IMR-90 (cell line): ENCODE measurements around the gene TLX1. TPM values are rescaled to one million over a fixed set of nuclear protein-coding genes. Genes with fewer than 3 reads are reported as not detected.

Source experiments
- ATAC-seq: fragments of 200-7000 bp; cut with Tn5 transposase; 2 replicates; pipeline ENCODE4 v1.9.1; 2020; ENCODE audit warnings: low read depth, mild to moderate bottlenecking, moderate library complexity
- BruUV-seq: library from RNA; stranded (reverse); fragments of 400-500 nt; replicated peaks from 2 replicates; lab custom pipeline; 2021; lab: Mats Ljungman, UMichigan
- CTCF ChIA-PET: fragments of 300-600 bp; formaldehyde crosslinking; extraction: SDS; loops from one replicate; lab custom pipeline; 2021; ENCODE audit warnings: antibody characterized with exemption; lab: Yijun Ruan, JAX
- POLR2A ChIA-PET: fragments of 300-600 bp; sonication (Branson Sonifier 250); formaldehyde crosslinking; loops from one replicate; lab custom pipeline; 2022; ENCODE audit warnings: antibody characterized with exemption; ENCODE audit not compliant: unreplicated experiment; lab: Charles Lee
- DNase-seq: peaks from one replicate; pipeline ENCODE4 v3.0.0; 2013
- H2AFZ ChIP-seq: replicated peaks from 2 replicates; pipeline ENCODE3; 2013; ENCODE audit warnings: low read length, mild to moderate bottlenecking; ENCODE audit not compliant: poor library complexity
- H2AK5ac ChIP-seq: 2 replicates; pipeline ENCODE4 v1.6.1; 2013; ENCODE audit warnings: low read depth, low read length, inconsistent platforms
- H2AK9ac ChIP-seq: replicated peaks from 2 replicates; pipeline ENCODE3; 2013; ENCODE audit warnings: mild to moderate bottlenecking, low read depth, low read length, moderate library complexity; ENCODE audit not compliant: poor library complexity
- H2BK120ac ChIP-seq: 2 replicates; pipeline ENCODE4 v1.6.1; 2013; ENCODE audit warnings: low read depth, low read length, inconsistent platforms
- H2BK15ac ChIP-seq: 3 replicates; pipeline ENCODE4 v1.6.1; 2013; ENCODE audit warnings: low read depth, low read length, inconsistent platforms
- H2BK20ac ChIP-seq: 2 replicates; pipeline ENCODE4 v1.6.1; 2013; ENCODE audit warnings: low read depth, mild to moderate bottlenecking, inconsistent platforms, low read length, moderate library complexity
- H2BK5ac ChIP-seq: 2 replicates; pipeline ENCODE4 v1.6.1; 2013; ENCODE audit warnings: mild to moderate bottlenecking, low read depth, low read length, inconsistent platforms; ENCODE audit not compliant: poor library complexity, severe bottlenecking
- H3K14ac ChIP-seq: replicated peaks from 2 replicates; pipeline ENCODE4 v1.6.1; 2013; ENCODE audit warnings: low read depth, low read length, inconsistent platforms
- H3K18ac ChIP-seq: 2 replicates; pipeline ENCODE4 v1.6.1; 2013; ENCODE audit warnings: low read depth, low read length, control low read depth
- H3K23ac ChIP-seq: 2 replicates; pipeline ENCODE4 v1.6.1; 2013; ENCODE audit warnings: low read depth, low read length, inconsistent platforms
- H3K27ac ChIP-seq: 2 replicates; pipeline ENCODE4 v1.5.1; 2013; ENCODE audit warnings: mild to moderate bottlenecking, control low read depth, low read length; ENCODE audit not compliant: insufficient read depth
- H3K27me3 ChIP-seq: 2 replicates; pipeline ENCODE4 v1.6.1; 2013; ENCODE audit warnings: low read length; ENCODE audit not compliant: control insufficient read depth, insufficient read depth
- H3K36me3 ChIP-seq: 2 replicates; pipeline ENCODE4 v1.6.1; 2013; ENCODE audit warnings: low read length, mixed read lengths; ENCODE audit not compliant: control insufficient read depth, insufficient read depth
- H3K4ac ChIP-seq: 2 replicates; pipeline ENCODE4 v1.6.1; 2013; ENCODE audit warnings: low read depth, low read length, inconsistent platforms
- H3K4me1 ChIP-seq: 2 replicates; pipeline ENCODE4 v1.6.1; 2013; ENCODE audit warnings: low read length, mixed read lengths; ENCODE audit not compliant: control insufficient read depth, insufficient read depth
- H3K4me2 ChIP-seq: 2 replicates; pipeline ENCODE4 v1.6.1; 2013; ENCODE audit warnings: low read depth, mild to moderate bottlenecking, control low read depth, low read length, moderate library complexity
- H3K4me3 ChIP-seq: 2 replicates; pipeline ENCODE4 v1.5.1; 2013; ENCODE audit warnings: low read depth, mild to moderate bottlenecking, control low read depth, low read length, moderate library complexity; ENCODE audit not compliant: insufficient read depth
- H3K56ac ChIP-seq: 2 replicates; pipeline ENCODE4 v1.6.1; 2013; ENCODE audit warnings: low read length, inconsistent platforms; ENCODE audit not compliant: insufficient read depth; ENCODE audit errors: extremely low read depth
- H3K79me1 ChIP-seq, 2 experiments: 2 replicates each; pipeline ENCODE4 v1.6.1; 2013; ENCODE audit warnings: low read length in 2 of 2, inconsistent platforms in 1 of 2, low read depth in 1 of 2
- H3K9ac ChIP-seq: 2 replicates; pipeline ENCODE4 v1.6.1; 2013; ENCODE audit warnings: low read depth, low read length, control low read depth
- H3K9me1 ChIP-seq: 2 replicates; pipeline ENCODE4 v1.6.1; 2013; ENCODE audit warnings: low read length, inconsistent platforms; ENCODE audit not compliant: insufficient read depth
- H3K9me3 ChIP-seq: 2 replicates; pipeline ENCODE4 v1.6.1; 2013; ENCODE audit warnings: low read length; ENCODE audit not compliant: control insufficient read depth, insufficient read depth
- H4K20me1 ChIP-seq: 2 replicates; pipeline ENCODE4 v1.6.1; 2013; ENCODE audit warnings: low read length, inconsistent platforms; ENCODE audit not compliant: insufficient read depth
- H4K5ac ChIP-seq: 2 replicates; pipeline ENCODE4 v1.6.1; 2013; ENCODE audit warnings: mild to moderate bottlenecking, low read depth, low read length, control low read depth
- H4K8ac ChIP-seq, 2 experiments: 2 replicates each; pipeline ENCODE4 v1.6.1; 2013; ENCODE audit warnings: low read depth in 2 of 2, low read length in 2 of 2, control low read depth in 1 of 2, inconsistent platforms in 1 of 2
- H4K91ac ChIP-seq: 2 replicates; pipeline ENCODE4 v1.6.1; 2013; ENCODE audit warnings: low read depth, low read length, inconsistent platforms; ENCODE audit not compliant: insufficient read depth
- BHLHE40 ChIP-seq: fragments of 150-350 bp; IDR thresholded peaks from 2 replicates; pipeline ENCODE4 v1.6.1; 2016; ENCODE audit warnings: mild to moderate bottlenecking, low read depth, low read length
- CEBPB ChIP-seq: IDR thresholded peaks from 2 replicates; pipeline ENCODE4 v1.6.1; 2012; ENCODE audit warnings: low read depth, low read length, improper control_type of control experiment
- CHD1 ChIP-seq: IDR thresholded peaks from 2 replicates; pipeline ENCODE4 v1.6.1; 2012; ENCODE audit warnings: low read depth, low read length, improper control_type of control experiment
- CTCF ChIP-seq: conservative IDR thresholded peaks from 2 replicates; pipeline ENCODE4 v1.5.1; 2012; ENCODE audit warnings: mild to moderate bottlenecking, low read depth, low read length, improper control_type of control experiment
- ELK1 ChIP-seq: fragments of 150-350 bp; IDR thresholded peaks from 2 replicates; pipeline ENCODE4 v1.6.1; 2016; ENCODE audit warnings: low read depth, mild to moderate bottlenecking, low read length, moderate library complexity, borderline replicate concordance
- FOS ChIP-seq: fragments of 150-350 bp; IDR thresholded peaks from 2 replicates; pipeline ENCODE4 v1.6.1; 2016; ENCODE audit warnings: low read depth, low read length
- MAFK ChIP-seq: IDR thresholded peaks from 2 replicates; pipeline ENCODE4 v1.6.1; 2012; ENCODE audit warnings: low read depth, low read length, improper control_type of control experiment
- MAZ ChIP-seq: IDR thresholded peaks from 2 replicates; pipeline ENCODE4 v1.6.1; 2012; ENCODE audit warnings: low read depth, mild to moderate bottlenecking, low read length, improper control_type of control experiment, moderate library complexity, borderline replicate concordance
- MXI1 ChIP-seq: IDR thresholded peaks from 2 replicates; pipeline ENCODE4 v1.6.1; 2012; ENCODE audit warnings: low read depth, mild to moderate bottlenecking, low read length, moderate library complexity, borderline replicate concordance
- NFE2L2 ChIP-seq: fragments of 150-350 bp; IDR thresholded peaks from 2 replicates; pipeline ENCODE4 v1.6.1; 2016; ENCODE audit warnings: low read depth, mild to moderate bottlenecking, low read length
- POLR2A ChIP-seq: IDR thresholded peaks from 2 replicates; pipeline ENCODE4 v1.6.1; 2012; ENCODE audit warnings: mild to moderate bottlenecking, low read depth, low read length
- RAD21 ChIP-seq: IDR thresholded peaks from 2 replicates; pipeline ENCODE4 v1.6.1; 2012; ENCODE audit warnings: low read length, improper control_type of control experiment
- RFX5 ChIP-seq: IDR thresholded peaks from 2 replicates; pipeline ENCODE4 v1.8.0; 2012; ENCODE audit warnings: low read depth, mild to moderate bottlenecking, low read length, moderate library complexity
- SMC3 ChIP-seq: fragments of 150-350 bp; IDR thresholded peaks from 2 replicates; pipeline ENCODE4 v1.6.1; 2016; ENCODE audit warnings: low read depth, mild to moderate bottlenecking, antibody characterized with exemption, low read length, moderate library complexity
- WGBS, 2 experiments: methylation state at CpG; one replicate each; pipeline versions ENCODE4 v1.1.5 to v1.1.7; 2013; ENCODE audit warnings: missing lambda C conversion rate in 2 of 2; ENCODE audit not compliant: insufficient read length in 1 of 2; ENCODE audit errors: extremely low coverage in 2 of 2; 5-methylcytosine and 5-hydroxymethylcytosine counted together
- dilution Hi-C: fragments of 300-500 bp; cut with HindIII; formaldehyde crosslinking; loops from one replicate; pipeline ENCODE4 v1.14.3; 2018; ENCODE audit warnings: low sequenced_read_pairs; ENCODE audit not compliant: unreplicated experiment
- in situ Hi-C: fragments of 300-500 bp; cut with MboI; formaldehyde crosslinking; loops from 3 replicates; pipeline ENCODE4 v1.14.3; 2019; ENCODE audit warnings: low sequenced_read_pairs, inconsistent platforms, mixed read lengths
- intact Hi-C: fragments of 100-400 bp; cut with micrococcal nuclease; formaldehyde crosslinking; loops from 2 replicates; pipeline ENCODE4 v1.10.0; 2022
- polyA plus RNA-seq, 3 experiments: library from polyadenylated mRNA; depleted of rRNA; stranded (reverse); fragments of >200 nt; gene quantifications; 2 replicates each; pipeline ENCODE4 v1.2.3, GENCODE V29; 2012; ENCODE audit warnings: low replicate concordance in 1 of 3
- total RNA-seq: library from RNA; depleted of rRNA; stranded (reverse); fragments of >200 nt; gene quantifications from 2 replicates; pipeline ENCODE4 v1.2.3, GENCODE V29; 2012
- TF ChIP-seq, protein P1 (sequence below): fragments of 150-350 bp; IDR thresholded peaks from 2 replicates; pipeline ENCODE4 v1.6.1; 2017; ENCODE audit warnings: mild to moderate bottlenecking, antibody characterized with exemption, low read length, low read depth

The TLX1 gene
- total and polyA plus RNA-seq, 2 of the 4 experiments (the other 2 are of a cell fraction) = not detected

GRCh38 chr10:101146392-101147251 is 15.5 kb downstream of the TLX1 start:
- dilution Hi-C loops (no loop called here), in situ Hi-C loops (no loop called here), intact Hi-C loops (no loop called here)
- no peak overlapping the region for H2AK9ac ChIP-seq
- H3K23ac ChIP-seq = no peak overlapping the region
- no peak overlapping the region for H2AK5ac ChIP-seq
- H3K79me1 ChIP-seq = no peaks in the 10 kb centered on the region
- no peak overlapping the region for H3K4ac ChIP-seq
- POLR2A ChIA-PET = no interaction called here
- ATAC-seq (0 out of 2 replicates have a peak, but pooled peaks have one; percentile 15), DNase-seq (no peak)
- H3K18ac ChIP-seq = no peak overlapping the region
- H3K4me1 ChIP-seq = no peaks in the 10 kb centered on the region
- H2AFZ ChIP-seq = peak overlapping the region; percentile 62
- no peak overlapping the region for H3K4me3 ChIP-seq
- peaks cover 6% of the 10 kb centered on the region for H3K9me3 ChIP-seq
- H4K91ac ChIP-seq = no peak overlapping the region
- H2BK120ac ChIP-seq = no peak overlapping the region
- CTCF ChIA-PET = interaction anchor here (0.9 kb wide), 1 partner anchor 51 kb away, joined by 3 read pairs; no protein-coding TSS in a partner anchor
- H3K27me3 ChIP-seq = peaks cover 86% of the 10 kb centered on the region
- no peak overlapping the region for H3K56ac ChIP-seq
- no peak overlapping the region for H2BK20ac ChIP-seq
- H3K9me1 ChIP-seq = no peaks in the 10 kb centered on the region
- H4K5ac ChIP-seq = no peak overlapping the region
- no peaks in the 10 kb centered on the region for H3K36me3 ChIP-seq
- no TSS peak for BruUV-seq
- no peak overlapping the region for H3K4me2 ChIP-seq
- no peak overlapping the region for H3K27ac ChIP-seq
- H3K14ac ChIP-seq = no peak overlapping the region
- H2BK5ac ChIP-seq = no peak overlapping the region
- no peaks in the 10 kb centered on the region for H4K20me1 ChIP-seq
- H2BK15ac ChIP-seq = no peak overlapping the region
- no peak overlapping the region for H3K9ac ChIP-seq
- H4K8ac ChIP-seq = no peak overlapping the region
- 7% methylated on average over 20 of the region's 55 CpGs; no CpG with 5 or more reads in 1 of the 2 experiments for WGBS, 2 experiments
- TF ChIP-seq BHLHE40 = no peak
- no peak for TF ChIP-seq POLR2A
- TF ChIP-seq RAD21 = no peak
- no peak for TF ChIP-seq SMC3
- no peak for TF ChIP-seq MXI1
- TF ChIP-seq CEBPB = no peak
- TF ChIP-seq CHD1 = no peak
- no peak for TF ChIP-seq ELK1
- TF ChIP-seq, protein P1, sequence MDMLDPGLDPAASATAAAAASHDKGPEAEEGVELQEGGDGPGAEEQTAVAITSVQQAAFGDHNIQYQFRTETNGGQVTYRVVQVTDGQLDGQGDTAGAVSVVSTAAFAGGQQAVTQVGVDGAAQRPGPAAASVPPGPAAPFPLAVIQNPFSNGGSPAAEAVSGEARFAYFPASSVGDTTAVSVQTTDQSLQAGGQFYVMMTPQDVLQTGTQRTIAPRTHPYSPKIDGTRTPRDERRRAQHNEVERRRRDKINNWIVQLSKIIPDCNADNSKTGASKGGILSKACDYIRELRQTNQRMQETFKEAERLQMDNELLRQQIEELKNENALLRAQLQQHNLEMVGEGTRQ = no peak
- TF ChIP-seq NFE2L2 = no peak
- no peak for TF ChIP-seq CTCF
- TF ChIP-seq MAFK = no peak
- TF ChIP-seq RFX5 = no peak
- TF ChIP-seq FOS = no peak
- TF ChIP-seq MAZ = no peak
